ENCODE data around the gene SCEL.

SCEL gene

DNA sequence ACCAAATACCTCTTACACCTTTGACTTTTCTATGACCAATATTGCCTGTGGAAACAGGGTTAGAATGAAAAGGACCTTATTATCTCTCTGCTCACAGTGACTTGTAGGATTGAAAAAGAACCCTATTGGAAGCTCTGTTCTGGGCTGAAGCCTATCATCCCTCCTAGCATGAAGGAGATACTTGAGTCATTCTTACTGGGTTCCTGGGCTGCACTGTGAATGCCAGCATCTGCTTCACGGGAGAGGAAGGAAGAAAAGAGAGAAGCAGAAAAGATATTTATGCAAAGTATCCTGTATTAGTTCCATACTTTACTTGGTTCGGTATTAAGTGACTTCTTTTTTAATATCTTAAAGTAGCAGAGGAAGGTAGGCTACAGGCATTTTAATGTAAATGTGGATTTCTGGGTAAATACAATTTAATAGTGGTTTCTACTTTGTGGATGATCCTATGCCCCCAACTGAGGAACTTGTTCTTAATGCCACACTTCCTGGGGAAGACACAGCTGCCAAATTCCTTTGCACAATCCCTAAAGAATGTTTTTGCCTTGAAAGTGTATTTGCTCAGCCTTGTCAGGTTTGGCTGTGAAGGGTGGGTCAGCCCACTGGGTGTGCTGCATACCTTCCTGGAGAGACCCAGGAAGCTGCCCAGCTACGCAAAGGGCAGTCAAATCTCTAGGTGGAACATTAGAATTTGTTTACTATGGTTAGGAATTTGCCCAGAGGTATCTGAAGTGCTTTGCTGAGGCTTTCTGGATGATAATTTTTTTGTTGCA is 13.7 kb upstream of the SCEL start:
- no peak for DNase-seq (ENCODE audit: low read depth)

DNA sequence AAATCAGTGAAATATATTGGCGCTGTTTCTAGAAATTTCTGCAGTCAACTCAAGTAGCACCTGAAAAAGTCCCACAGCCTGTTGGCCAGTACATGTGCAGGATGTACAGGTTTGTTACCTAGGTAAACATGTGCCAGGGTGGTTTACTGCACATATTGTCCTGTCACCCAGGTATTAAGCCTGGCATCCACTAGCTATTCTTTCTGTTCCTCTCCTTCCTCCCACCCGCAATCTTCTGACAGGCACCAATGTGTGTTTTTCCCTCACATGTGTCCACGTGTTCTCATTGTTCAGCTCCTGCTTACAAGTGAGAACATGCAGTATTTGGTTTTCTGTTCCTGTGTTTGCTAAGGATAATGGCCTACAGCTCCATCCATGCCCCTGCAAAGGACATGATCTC is 13.1 kb upstream of the SCEL start:
- DNase-seq (ENCODE audit: low read depth): no peak

DNA sequence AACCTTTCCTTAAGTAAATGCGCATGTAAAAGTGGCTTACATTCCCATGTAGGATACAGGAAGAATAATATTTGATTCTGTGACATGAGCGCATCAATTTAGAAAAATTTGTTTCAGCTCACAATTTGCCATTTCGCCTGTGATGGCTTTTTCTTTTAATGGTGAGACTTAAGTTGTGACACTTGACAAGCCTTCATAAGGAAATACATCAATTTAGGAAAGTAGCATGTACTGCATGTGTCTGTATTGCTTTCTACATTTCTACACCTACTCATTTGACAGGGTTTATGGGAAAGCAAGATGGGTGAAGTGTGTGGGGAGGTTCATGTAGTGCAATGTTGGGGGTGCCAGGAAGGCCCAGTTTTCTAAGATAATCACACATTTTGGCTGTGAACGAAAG is 12.1 kb upstream of the SCEL start:
- no peak for DNase-seq (ENCODE audit: low read depth)

DNA sequence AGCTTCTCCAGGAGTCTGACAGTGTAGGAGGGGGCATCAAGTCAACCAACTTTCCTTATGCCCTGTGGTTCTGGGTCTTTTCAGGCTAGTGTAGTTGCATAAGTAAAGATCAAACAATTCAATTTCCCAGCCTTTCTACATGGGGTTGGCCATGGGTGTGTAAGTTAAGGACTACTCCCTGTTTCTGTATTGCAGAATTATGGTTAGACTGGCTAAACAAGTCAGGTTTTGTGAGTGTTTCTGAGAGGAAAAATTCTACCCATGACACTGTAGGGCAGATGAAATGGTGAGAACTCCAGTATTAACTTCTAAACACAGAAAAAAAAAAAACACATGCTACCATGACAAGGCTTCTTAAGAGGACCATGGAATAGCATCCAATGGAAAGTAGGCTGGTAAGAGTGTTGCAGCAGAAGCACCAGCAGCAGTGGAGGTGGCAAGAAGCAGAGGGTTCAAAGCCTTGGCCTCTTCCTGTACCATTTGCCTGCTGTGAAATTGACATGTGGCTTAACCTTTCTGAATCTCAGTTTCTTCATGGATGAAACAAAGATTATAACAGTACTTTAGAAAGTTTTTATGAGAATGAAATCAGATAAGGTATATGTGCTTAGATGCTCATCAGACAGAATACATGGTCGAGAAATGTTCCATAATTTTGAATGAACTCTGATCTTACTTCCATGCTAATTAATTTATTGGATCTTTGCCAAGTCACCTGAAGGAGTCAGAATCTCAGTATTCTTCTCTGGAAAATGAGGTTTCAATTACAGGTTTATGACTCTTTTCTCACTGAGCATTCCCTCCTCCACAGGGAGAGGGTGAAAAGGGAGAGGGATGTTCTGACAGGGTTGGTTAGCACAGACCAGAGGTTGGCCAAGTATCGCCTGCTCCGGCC is 11.4 kb upstream of the SCEL start:
- no peak for DNase-seq (ENCODE audit: low read depth)

DNA sequence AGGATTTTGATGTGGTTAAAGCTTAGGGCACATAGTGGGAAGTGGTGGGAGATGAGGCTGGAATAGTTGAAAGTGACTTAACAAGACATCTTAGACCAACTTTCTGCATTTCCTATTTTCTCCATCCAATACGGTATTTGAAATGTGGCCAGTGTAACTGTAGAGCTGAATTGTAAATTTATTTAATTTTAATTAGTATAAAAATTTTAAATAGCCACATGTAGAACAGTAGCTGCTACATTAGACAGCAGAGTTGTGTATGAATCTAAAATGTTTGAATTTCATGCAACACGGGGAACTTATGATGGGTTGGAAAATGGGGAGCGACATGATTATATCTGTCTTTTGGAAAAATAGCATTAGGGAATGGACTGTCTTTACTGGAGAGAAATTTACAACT is 7.1 kb upstream of the SCEL start:
- no peak for DNase-seq (ENCODE audit: low read depth)

DNA sequence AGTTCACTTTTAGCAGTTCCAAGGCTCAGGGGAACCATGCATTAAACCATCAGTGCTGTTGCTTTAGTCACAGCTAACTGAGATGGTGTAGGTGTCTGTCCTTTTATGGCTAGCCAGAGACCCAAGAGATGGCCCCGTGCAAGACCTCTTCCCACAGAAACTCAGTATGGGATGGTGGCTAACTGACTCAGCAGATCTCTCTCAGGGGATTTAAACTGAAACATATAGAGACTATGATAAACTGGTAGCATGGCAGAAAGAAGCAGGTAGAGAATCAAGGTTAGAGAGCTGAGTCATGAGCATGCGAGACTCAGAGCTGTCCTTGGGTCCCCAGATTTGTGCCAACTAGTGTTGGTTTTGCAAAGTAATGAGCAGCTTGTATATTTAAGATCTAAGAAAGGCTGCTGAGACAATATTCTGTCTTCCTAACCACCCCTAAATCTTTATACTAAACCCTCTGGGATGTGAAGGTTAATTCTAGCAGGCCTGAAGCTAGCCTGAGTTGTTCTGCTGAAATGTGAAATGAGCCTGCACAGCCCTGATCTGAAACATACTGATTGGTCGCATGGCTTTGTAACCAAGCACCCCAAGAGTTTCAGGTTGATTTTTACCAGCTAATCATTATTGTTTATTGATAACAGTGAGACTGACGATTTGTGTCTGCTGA is 6.5 kb upstream of the SCEL start:
- DNase-seq (ENCODE audit: low read depth): no peak

DNA sequence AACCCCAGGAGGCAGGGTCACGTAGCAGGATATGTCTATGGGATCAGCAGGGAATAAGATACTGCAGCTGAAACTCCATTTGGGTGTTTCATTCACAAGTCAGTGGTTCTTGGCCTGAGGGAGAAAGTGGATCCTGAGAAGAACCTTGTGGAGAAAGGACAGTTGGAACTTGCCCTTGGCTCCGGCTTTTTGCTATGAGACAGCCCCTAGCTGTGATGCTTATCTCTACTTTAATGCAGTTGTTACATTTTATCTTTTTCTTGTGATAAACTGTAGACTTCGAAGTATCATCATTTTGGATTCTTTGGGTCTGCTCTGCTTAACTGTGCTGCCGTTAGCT is 6.0 kb upstream of the SCEL start:
- DNase-seq (ENCODE audit: low read depth): no peak

DNA sequence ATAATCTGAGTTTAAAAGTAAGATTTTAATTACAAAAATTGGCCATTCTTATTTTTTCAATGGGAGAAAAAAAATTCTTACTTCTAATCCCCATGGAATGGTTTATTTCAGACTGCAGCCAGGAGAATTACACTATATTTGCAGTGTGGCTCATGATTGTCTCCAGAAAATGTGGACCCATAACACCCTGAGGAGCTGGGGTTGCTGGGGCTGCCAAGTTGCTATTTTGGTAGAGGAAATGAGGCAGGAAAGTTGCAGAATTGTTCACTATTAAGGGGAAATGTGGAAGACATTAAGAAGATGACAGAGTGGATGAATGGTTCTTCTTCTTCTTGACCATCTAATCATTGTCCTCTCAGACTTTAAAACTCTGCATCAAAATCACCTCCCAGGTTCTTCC is 4.6 kb upstream of the SCEL start:
- DNase-seq (ENCODE audit: low read depth): no peak

DNA sequence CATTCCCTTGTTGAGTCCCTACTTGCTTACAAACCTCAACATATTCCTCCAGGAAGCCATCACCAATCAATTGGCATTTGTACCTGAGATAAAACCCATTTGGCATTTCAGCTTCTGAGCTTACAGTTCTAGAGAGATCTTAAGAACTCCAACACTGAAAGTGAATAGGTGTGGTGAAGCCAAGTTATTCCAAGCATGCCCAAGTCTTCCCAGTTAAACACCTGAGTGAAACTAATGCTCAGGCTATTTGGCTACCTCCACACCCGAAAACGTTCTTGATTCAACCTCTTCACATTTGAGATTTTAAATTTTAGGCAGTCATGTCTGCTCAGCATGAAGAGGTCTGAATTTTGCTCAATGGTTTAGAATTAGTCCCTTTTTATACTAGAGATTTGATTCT is 2.5 kb upstream of the SCEL start:
- DNase-seq (ENCODE audit: low read depth): no peak

DNA sequence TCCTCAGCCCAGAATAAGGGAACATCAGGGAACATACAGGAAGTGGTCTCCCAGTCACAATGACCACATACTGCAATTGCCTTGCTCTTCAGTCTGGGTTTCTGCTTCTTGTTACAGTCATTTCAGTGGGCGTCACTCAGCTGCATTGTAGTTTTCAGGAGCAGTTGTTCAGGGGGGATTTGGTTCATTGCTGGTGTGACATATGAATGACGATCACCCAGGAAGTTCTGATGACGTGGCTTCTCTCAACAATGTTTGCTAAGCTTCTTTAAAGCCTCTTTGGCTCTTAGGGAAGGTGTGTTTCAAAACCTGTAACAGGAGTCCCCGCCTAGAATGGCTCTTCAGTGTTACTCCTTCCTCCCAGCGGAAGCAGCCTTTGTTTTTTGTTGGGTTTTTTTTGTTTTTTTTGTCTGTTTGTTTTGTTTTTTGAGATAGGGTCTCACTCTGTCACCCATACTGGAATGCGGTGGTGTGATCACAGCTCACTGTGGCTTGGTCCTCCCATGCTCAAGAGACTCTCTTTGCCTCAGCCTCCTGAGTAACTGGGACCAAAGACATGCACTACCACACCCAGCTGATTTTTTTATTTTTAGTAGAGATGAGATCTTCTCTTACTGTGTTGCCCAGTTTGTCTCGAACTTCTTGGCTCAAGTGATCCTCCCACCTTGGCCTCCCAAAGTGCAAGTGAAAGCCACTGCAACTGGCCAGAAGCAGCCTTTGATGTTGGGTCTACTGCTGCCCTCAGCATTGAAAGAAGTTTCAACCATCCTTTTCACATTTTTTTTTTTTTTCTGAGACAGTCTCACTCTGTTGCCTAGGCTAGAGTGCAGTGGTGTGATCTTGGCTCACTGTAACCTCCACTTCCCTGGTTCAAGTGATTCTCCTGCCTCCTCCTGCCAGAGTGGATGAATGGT is 1.4 kb upstream of the SCEL start:
- no peak for DNase-seq (ENCODE audit: low read depth)

DNA sequence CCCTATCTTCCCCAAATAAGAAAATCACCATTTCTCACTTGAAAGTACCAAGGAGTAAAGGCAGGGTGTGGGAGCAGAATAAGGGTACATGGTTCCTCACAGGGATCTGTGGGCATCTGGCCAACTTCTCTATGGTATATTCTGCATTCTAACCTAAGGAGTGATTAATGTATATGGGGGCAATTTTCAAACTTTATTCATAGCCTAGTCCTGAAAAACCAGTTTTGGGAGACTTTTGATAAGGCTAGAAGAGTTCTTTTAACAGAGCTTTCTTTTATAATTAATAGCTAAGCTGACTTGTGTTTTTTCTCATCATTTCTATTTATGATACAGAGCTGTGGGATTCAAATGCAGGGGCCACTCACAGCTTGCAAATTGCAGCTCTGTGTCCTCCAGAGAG is 852 bp downstream of the SCEL start:
- DNase-seq (ENCODE audit: low read depth): no peak

DNA sequence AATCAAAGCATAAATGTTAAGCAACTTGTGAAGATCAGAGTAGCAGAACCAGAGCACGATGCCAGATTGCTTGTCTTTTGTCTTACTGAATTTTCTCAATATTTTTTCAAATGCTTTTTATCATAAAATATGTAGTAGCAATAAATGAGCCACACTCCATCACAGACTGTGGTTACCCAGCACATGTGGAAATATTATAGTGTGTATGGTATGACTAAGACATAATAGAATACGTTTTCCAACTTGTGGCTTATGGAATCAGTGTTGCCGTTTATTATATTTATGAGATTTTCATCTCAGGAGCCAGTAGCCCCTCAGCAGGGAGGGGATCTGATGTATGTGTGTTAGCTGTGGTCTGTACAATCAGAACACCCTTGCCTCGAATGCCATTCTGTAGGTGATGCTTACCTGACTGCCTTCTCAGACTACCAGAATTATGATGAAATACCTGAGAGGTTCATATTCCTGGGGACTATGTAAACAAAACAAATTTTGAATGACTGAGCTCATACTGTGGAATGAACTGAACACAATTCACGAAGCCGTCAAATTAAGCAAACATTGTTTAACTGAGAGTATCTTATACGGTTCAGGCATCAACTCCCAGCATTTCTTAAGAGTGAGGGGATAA is 1.9 kb downstream of the SCEL start:
- DNase-seq (ENCODE audit: low read depth): no peak

DNA sequence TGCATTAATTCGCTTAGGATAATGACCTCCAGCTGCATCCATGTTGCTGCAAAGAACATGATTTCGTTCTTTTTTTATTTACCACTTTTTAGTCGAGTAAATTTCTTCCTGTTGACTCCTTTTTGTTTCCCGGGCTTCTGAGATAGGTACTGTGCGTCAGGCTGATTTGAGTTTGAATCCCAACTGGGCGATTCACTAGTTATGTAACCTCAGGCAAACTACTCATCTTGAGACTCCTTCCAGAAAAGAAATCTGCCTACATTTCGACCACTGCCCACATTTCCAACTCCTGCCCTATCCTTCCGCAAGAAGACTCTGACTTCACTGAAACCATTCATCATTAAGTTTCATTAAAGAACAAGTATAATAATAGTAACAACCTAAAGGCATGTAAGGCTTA is 8.2 kb downstream of the SCEL start:
- no peak for DNase-seq (ENCODE audit: low read depth)

DNA sequence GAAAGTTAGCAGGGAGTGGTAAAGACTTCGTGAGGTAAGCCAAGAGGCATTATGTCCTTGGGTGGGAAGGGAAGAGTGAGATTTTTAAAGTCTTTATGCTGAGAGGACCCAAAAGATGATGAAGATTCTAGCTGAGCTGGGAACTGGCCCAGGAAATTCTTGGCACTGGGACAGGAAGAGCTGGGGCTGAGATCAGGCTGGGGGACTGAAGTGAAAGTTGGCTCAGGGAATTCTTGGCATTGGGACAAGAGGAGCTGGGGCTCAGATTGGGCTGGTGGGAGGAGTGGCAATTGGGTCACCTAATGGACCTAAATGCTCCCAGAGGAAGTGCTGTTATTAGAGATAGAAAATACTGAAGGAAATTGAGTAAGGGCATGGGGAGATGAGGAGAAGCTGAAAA is 8.8 kb downstream of the SCEL start:
- peak; percentile 48 for DNase-seq (ENCODE audit: low read depth)

DNA sequence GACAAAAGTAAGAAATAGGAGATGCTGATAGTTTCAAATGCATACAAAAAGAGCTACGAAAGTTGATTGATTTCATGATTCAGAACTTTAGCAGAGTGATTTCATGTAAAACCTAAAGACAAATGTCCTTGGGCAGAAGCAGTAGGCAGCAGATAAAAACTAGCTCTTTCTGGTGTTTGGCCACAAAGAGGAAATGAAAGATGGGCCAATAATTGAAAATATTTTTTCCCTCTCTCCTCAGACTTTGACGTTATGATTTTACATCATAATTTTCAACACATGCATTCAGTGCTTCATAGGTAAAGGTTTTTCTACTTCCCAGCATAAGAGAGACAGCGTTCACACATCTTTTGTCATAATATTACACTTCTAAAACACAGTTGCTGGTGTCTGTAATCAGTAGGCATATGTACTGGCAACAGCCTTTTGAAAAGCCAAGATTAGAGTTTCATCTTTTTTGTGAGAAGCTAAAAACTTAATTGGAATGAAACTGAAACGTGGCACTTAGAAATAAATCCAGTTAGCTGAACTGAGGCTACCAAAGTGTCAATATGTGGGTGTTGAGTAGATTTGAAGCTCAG is 9.3 kb downstream of the SCEL start:
- no peak for DNase-seq (ENCODE audit: low read depth)

DNA sequence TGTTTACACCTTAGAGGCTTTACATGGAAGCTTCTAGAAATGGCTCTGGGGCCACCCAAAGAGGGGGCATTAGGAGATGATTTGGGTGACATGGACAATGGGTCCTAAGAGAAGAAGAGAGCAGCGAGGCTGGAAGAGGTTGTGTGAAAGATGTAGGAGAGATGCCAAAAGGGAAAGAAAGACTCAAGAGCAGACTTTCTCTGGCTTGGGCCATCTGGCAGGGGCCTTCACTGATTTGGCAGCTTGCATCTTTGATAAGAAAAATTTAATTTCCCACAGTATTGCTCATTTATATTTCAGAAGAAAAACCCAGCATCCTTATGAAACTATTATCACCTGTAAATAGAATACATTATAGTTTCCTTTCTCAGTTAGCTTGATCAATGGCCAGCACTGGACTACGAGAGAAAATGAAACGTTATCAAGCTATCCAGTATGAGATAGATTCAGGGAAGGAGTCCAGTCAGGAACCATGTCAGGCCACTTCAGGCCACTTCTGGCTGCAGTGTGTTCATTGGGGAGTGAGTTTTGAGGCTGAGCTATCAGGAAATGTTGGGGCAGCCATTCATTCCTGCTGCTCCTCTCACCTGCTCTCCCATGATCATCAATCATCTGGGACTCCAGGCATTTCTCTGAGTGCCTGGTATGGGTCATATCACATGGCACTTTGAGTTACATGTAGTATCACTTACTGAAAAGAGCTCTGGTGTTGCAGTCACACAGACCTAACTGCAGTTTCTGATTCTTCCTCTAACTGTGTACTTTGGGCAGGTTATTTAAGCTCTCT is 10.3 kb downstream of the SCEL start:
- no peak for DNase-seq (ENCODE audit: low read depth)

DNA sequence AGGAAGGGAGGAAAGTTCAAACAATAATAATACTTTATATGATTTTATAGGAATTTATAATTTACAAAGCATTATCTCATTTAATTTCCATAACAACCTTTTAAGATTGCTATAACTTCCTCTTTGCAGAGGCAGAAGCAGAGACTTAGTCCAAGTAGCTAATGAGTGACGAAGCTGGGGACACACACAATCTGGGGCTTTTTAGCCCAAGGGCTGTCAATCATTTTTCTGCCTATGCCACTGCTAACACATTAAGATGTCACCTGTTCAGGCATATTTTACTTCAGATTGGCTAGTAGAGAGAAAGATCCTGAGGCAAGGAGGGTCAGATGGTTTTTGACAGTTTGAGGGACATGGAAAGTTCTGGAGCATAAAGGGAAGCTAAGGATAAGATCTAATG is 12.6 kb downstream of the SCEL start:
- DNase-seq (ENCODE audit: low read depth): no peak

DNA sequence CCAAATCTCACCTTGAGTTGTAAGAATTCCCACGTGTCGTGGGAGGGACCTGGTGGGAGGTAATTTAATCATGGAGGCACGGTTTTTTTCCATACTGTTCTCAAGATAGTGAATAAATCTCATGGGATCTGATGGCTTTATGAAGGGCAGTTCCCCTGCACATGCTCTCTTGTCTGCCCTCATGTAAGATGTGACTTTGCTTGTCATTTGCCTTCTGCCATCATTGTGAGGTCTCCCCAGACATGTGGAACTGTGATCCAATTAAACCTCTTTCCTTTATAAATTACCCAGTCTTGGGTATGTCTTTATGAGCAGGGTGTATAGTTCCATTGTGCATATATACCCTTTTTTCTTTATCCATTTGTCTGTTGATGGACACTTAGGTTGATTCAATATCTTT is 13.1 kb downstream of the SCEL start:
- DNase-seq (ENCODE audit: low read depth): no peak

DNA sequence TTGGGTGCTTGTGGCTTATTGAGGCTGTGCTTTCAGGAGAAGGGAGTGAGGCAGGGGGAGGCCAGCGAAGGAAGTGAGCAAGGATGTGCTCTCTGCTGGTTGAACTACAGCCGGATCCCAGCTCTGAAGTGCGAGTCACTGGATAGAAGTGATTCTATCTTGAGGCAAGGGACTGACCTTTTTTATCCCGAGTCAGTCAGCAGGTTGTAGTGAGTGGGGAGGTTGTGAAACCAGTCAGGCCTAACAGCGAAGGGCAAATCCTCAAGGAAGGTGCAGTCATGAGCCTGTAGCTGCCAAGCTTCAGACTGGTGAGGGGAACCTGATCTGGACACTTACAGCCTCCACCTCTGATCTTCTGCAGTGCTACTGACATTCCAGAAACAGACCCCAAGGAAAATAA is 18.6 kb downstream of the SCEL start:
- DNase-seq (ENCODE audit: low read depth): no peak

DNA sequence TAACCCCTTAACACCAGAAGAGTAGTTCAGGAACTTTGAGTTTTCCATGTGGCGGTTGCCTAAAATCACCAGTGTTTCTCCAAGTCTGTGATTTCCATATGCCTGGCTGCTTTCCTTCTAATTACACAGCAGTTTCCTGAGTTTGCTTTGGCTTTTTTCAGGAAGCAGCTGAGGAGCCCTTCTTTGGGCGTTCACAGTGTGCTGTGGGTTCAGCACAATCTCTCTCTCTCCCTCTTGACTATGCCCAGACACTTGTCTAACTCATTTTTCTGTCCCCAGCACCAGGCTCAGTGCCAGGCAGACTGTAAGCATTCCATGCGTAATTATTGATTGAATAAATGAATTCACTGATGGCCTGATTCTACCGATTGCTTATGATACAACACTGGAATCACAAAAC is 19.7 kb downstream of the SCEL start:
- no peak for DNase-seq (ENCODE audit: low read depth)

All from fibroblast of the conjunctiva (primary cell).